ENCODE data around the gene UNC13B. TPM values are rescaled to one million over a fixed set of nuclear protein-coding genes. Genes with fewer than 3 reads are reported as not detected.

The UNC13B gene
- total and polyA plus RNA-seq, 3 experiments from 2014 or later = 0.54 to 3.5 (median 3.2) TPM

DNA sequence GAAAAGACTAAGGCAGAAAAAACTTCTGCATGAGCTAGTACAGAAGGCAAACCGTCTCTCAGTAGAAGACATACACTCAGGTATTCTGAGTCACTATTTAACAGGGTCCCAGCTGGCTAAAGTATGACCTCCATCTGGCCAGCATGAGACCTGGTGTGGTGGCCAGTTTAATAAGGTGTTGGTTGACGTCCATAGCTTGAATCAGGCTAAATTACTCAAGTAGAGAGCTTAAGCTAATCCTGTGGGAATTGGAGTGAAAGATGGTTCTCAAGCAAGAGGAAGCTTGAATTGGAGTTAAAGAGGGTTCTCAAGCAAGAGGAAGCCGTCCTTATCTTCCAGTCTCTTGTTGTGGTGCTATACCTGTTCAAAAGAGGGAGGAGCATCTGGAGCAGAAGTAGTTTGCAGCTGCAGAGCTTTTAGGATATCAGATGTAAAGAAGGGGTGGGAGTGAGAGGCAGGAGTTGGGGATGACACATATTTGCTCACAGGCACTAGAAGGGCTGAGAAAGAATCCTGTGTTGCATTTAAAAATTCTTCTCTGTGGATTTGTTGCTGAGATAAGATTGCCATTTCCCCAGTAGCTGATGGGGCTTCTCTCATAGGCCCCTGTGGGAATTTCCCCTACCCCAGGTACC lies 192.0 kb downstream of the UNC13B start:
- CTCF ChIA-PET = no interaction called here

DNA sequence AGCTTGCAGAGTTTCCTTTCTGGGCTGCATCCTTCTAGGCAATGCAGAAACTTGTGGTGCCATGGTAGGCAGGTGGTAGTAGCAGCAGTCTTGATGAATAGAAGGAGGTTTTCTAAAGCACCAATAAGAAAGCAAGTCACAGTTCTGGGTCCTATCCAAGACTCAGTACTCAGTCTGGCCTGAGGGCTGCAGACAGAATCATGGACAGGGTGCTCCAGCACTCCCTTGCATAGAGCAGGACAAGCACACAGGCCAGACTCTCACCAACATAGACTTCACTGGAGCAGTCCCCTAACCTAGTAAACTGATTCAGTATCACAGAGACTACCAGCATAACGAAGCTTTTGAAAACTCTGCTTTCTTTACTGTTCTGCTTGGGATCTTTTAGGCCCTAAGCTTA lies 194.1 kb downstream of the UNC13B start:
- no peaks in the 10 kb centered on the region for H3K4me1 Mint-ChIP-seq
- Histone ChIP-seq H3K27me3 (ENCODE audit: insufficient read depth, low read length, poor library complexity, severe bottlenecking) (no peaks in the 10 kb centered on the region), H3K9me3 (ENCODE audit: low read length) (no peaks in the 10 kb centered on the region), H3K27ac (ENCODE audit: low read depth, low read length) (no peak overlapping the region), H3K36me3 (ENCODE audit: insufficient read depth, low read length) (no peaks in the 10 kb centered on the region), H3K4me1 (ENCODE audit: insufficient read depth, low read length) (no peaks in the 10 kb centered on the region), H3K4me3 (ENCODE audit: low read length) (no peak overlapping the region)
- no peak for DNase-seq
- POLR2A ChIA-PET = no interaction called here
- H3K4me3 Mint-ChIP-seq = no peak overlapping the region
- CTCF ChIA-PET = interaction anchor here (1.3 kb wide), 1 partner anchor 10 kb away, joined by 3 read pairs; no protein-coding TSS in a partner anchor
- H3K36me3 Mint-ChIP-seq = no peaks in the 10 kb centered on the region
- H3K9me3 Mint-ChIP-seq = no peaks in the 10 kb centered on the region
- peaks cover 7 to 13% of the 10 kb centered on the region in 2 donors for H3K27me3 Mint-ChIP-seq
- no peak overlapping the region for H3K27ac Mint-ChIP-seq

More for the DNA sequence above, 192.0 kb downstream of the UNC13B start:
- Histone ChIP-seq H3K4me1 (ENCODE audit: insufficient read depth, low read length) (no peaks in the 10 kb centered on the region), H3K9me3 (ENCODE audit: low read length) (no peaks in the 10 kb centered on the region), H3K27ac (ENCODE audit: low read depth, low read length) (no peak overlapping the region), H3K4me3 (ENCODE audit: low read length) (no peak overlapping the region), H3K36me3 (ENCODE audit: insufficient read depth, low read length) (no peaks in the 10 kb centered on the region), H3K27me3 (ENCODE audit: insufficient read depth, low read length, poor library complexity, severe bottlenecking) (no peaks in the 10 kb centered on the region)
- Mint-ChIP-seq H3K9me3 (no peaks in the 10 kb centered on the region), H3K4me1 (no peaks in the 10 kb centered on the region), H3K36me3 (no peaks in the 10 kb centered on the region), H3K27ac (no peak overlapping the region), H3K4me3 (no peak overlapping the region), H3K27me3 (peaks cover 2 to 6% of the 10 kb centered on the region in 2 donors)
- no peak for DNase-seq
- POLR2A ChIA-PET = no interaction called here

GRCh38 chr9:35357116-35357515 lies 195.3 kb downstream of the UNC13B start:
- Histone ChIP-seq H3K9me3 (ENCODE audit: low read length) (no peaks in the 10 kb centered on the region), H3K4me3 (ENCODE audit: low read length) (no peak overlapping the region), H3K27ac (ENCODE audit: low read depth, low read length) (no peak overlapping the region), H3K36me3 (ENCODE audit: insufficient read depth, low read length) (no peaks in the 10 kb centered on the region), H3K27me3 (ENCODE audit: insufficient read depth, low read length, poor library complexity, severe bottlenecking) (no peaks in the 10 kb centered on the region), H3K4me1 (ENCODE audit: insufficient read depth, low read length) (no peaks in the 10 kb centered on the region)
- no peaks in the 10 kb centered on the region for H3K36me3 Mint-ChIP-seq
- H3K27me3 Mint-ChIP-seq = peaks cover 5 to 10% of the 10 kb centered on the region in 2 donors
- H3K4me1 Mint-ChIP-seq = no peaks in the 10 kb centered on the region
- POLR2A ChIA-PET = no interaction called here
- CTCF ChIA-PET = no interaction called here
- no peak for DNase-seq
- H3K9me3 Mint-ChIP-seq = no peaks in the 10 kb centered on the region
- H3K27ac Mint-ChIP-seq = no peak overlapping the region
- no peak overlapping the region for H3K4me3 Mint-ChIP-seq

- H3K4me1 ChIP-seq (ENCODE audit: insufficient read depth, low read length) = no peaks in the 10 kb centered on the region
- H3K36me3 ChIP-seq (ENCODE audit: insufficient read depth, low read length) = no peaks in the 10 kb centered on the region
- peaks cover 5 to 10% of the 10 kb centered on the region in 2 donors for H3K27me3 Mint-ChIP-seq
- no peak overlapping the region for H3K4me3 Mint-ChIP-seq
- ChIA-PET CTCF (no interaction called here), POLR2A (no interaction called here)
- no peak overlapping the region for H3K4me3 ChIP-seq (ENCODE audit: low read length)
- H3K9me3 Mint-ChIP-seq = no peaks in the 10 kb centered on the region
- peak overlapping the region in 1 of 8 donors; percentile 1 for H3K27ac Mint-ChIP-seq
- no peaks in the 10 kb centered on the region for H3K4me1 Mint-ChIP-seq
- no peak overlapping the region for H3K27ac ChIP-seq (ENCODE audit: low read depth, low read length)
- no peaks in the 10 kb centered on the region for H3K9me3 ChIP-seq (ENCODE audit: low read length)
- DNase-seq = no peak
- H3K36me3 Mint-ChIP-seq = no peaks in the 10 kb centered on the region
- no peaks in the 10 kb centered on the region for H3K27me3 ChIP-seq (ENCODE audit: insufficient read depth, low read length, poor library complexity, severe bottlenecking)
Measured at GRCh38 chr9:35357826-35358225, 196.0 kb downstream of the UNC13B start.

- ChIA-PET CTCF (interaction anchor here (1.5 kb wide), 1 partner anchor 9 kb away, joined by 3 read pairs; no protein-coding TSS in a partner anchor), POLR2A (no interaction called here)
- Mint-ChIP-seq H3K27ac (no peak overlapping the region), H3K36me3 (no peaks in the 10 kb centered on the region), H3K9me3 (no peaks in the 10 kb centered on the region), H3K4me3 (no peak overlapping the region), H3K27me3 (peaks cover 0 to 1% of the 10 kb centered on the region in 2 donors), H3K4me1 (no peaks in the 10 kb centered on the region)
- Histone ChIP-seq H3K27ac (ENCODE audit: low read depth, low read length) (no peak overlapping the region), H3K27me3 (ENCODE audit: insufficient read depth, low read length, poor library complexity, severe bottlenecking) (no peaks in the 10 kb centered on the region), H3K36me3 (ENCODE audit: insufficient read depth, low read length) (no peaks in the 10 kb centered on the region), H3K9me3 (ENCODE audit: low read length) (no peaks in the 10 kb centered on the region), H3K4me1 (ENCODE audit: insufficient read depth, low read length) (no peaks in the 10 kb centered on the region), H3K4me3 (ENCODE audit: low read length) (no peak overlapping the region)
- DNase-seq = no peak
Measured at GRCh38 chr9:35364817-35365585, 203.2 kb downstream of the UNC13B start.

GRCh38 chr9:35366627-35367026 lies 204.8 kb downstream of the UNC13B start:
- no peaks in the 10 kb centered on the region for H3K4me1 Mint-ChIP-seq
- no peak overlapping the region for H3K4me3 ChIP-seq (ENCODE audit: low read length)
- H3K27me3 ChIP-seq (ENCODE audit: insufficient read depth, low read length, poor library complexity, severe bottlenecking) = no peaks in the 10 kb centered on the region
- H3K27ac ChIP-seq (ENCODE audit: low read depth, low read length) = no peak overlapping the region
- H3K27me3 Mint-ChIP-seq = peaks cover 0 to 1% of the 10 kb centered on the region in 2 donors
- no peaks in the 10 kb centered on the region for H3K9me3 Mint-ChIP-seq
- no peak for DNase-seq
- POLR2A ChIA-PET = no interaction called here
- H3K4me3 Mint-ChIP-seq = no peak overlapping the region
- no peaks in the 10 kb centered on the region for H3K9me3 ChIP-seq (ENCODE audit: low read length)
- CTCF ChIA-PET = interaction anchor here (1.5 kb wide), 1 partner anchor 11 kb away, joined by 3 read pairs; no protein-coding TSS in a partner anchor
- no peak overlapping the region for H3K27ac Mint-ChIP-seq
- H3K36me3 ChIP-seq (ENCODE audit: insufficient read depth, low read length) = no peaks in the 10 kb centered on the region
- H3K36me3 Mint-ChIP-seq = no peaks in the 10 kb centered on the region
- H3K4me1 ChIP-seq (ENCODE audit: insufficient read depth, low read length) = no peaks in the 10 kb centered on the region

- no peaks in the 10 kb centered on the region for H3K36me3 Mint-ChIP-seq
- peak overlapping the region in 1 of 8 donors; percentile 30 for H3K27ac Mint-ChIP-seq
- CTCF ChIA-PET = no interaction called here
- H3K36me3 ChIP-seq (ENCODE audit: insufficient read depth, low read length) = no peaks in the 10 kb centered on the region
- H3K9me3 ChIP-seq (ENCODE audit: low read length) = no peaks in the 10 kb centered on the region
- DNase-seq = no peak
- H3K9me3 Mint-ChIP-seq = no peaks in the 10 kb centered on the region
- no peak overlapping the region for H3K4me3 ChIP-seq (ENCODE audit: low read length)
- POLR2A ChIA-PET = no interaction called here
- no peaks in the 10 kb centered on the region for H3K4me1 ChIP-seq (ENCODE audit: insufficient read depth, low read length)
- H3K4me3 Mint-ChIP-seq = no peak overlapping the region
- no peak overlapping the region for H3K27ac ChIP-seq (ENCODE audit: low read depth, low read length)
- no peaks in the 10 kb centered on the region for H3K27me3 ChIP-seq (ENCODE audit: insufficient read depth, low read length, poor library complexity, severe bottlenecking)
- peaks cover 0 to 1% of the 10 kb centered on the region in 2 donors for H3K27me3 Mint-ChIP-seq
- H3K4me1 Mint-ChIP-seq = no peaks in the 10 kb centered on the region
Measured at GRCh38 chr9:35367451-35367850, 205.6 kb downstream of the UNC13B start.

DNA sequence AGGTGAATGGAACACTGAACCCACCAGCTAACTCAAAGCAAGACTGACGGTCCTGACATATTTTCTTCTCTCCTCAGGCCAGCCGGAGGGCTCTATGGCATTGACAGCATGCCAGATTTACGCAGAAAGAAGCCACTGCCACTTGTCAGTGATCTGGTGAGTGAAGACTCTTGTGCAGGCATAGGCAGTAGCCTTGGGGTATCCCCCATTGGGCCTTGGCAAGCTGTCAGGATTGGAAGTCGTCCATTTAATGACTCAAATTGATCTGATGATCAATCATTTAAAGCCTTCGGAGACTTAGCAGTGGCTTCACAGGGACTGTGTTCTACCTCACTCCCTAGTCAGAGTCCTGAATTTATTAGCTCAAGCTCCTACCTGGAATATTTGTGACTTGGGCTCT lies 208.4 kb downstream of the UNC13B start:
- Histone ChIP-seq H3K27ac (ENCODE audit: low read depth, low read length) (no peak overlapping the region), H3K27me3 (ENCODE audit: insufficient read depth, low read length, poor library complexity, severe bottlenecking) (no peaks in the 10 kb centered on the region), H3K36me3 (ENCODE audit: insufficient read depth, low read length) (no peaks in the 10 kb centered on the region), H3K4me1 (ENCODE audit: insufficient read depth, low read length) (no peaks in the 10 kb centered on the region), H3K4me3 (ENCODE audit: low read length) (no peak overlapping the region), H3K9me3 (ENCODE audit: low read length) (no peaks in the 10 kb centered on the region)
- Mint-ChIP-seq H3K9me3 (no peaks in the 10 kb centered on the region), H3K27me3 (no peaks in the 10 kb centered on the region), H3K36me3 (no peaks in the 10 kb centered on the region), H3K4me3 (no peak overlapping the region), H3K27ac (no peak overlapping the region), H3K4me1 (no peaks in the 10 kb centered on the region)
- no peak for DNase-seq
- ChIA-PET POLR2A (no interaction called here), CTCF (no interaction called here)

Measured in CD8-positive, alpha-beta memory T cell (primary cell).